ENCODE measurements around the gene VWA2. TPM values are rescaled to one million over a fixed set of nuclear protein-coding genes. Genes with fewer than 3 reads are reported as not detected.

The VWA2 gene
- polyA plus RNA-seq, 1 of the 3 experiments (the other 2 are of a cell fraction) = not detected

DNA sequence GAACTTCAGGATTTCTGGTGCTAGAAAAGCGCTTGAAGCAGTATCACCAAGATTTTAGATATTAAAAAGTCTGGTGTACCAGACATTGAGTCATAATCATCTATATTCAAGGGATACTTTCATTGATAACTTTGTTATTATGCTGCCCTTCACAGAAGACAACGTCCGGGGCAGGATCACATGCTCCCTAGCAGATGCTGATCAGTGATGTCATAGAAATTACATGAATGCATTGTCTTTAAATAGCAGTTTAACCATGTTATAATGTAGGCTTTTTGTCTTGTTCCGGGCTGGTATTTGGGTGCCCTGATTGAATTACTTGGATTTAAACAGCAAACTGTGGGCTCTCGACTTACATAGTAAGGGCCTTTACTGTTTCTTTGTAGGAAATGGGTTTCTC, 54.0 kb downstream of the VWA2 start:
- H3K4me3 ChIP-seq (ENCODE audit: low read depth in 2 of 2, low read length in 1 of 2) = no peak overlapping the region
- H3K9me3 ChIP-seq = 0 out of 2 replicates have a peak, but pooled peaks cover 8% of the 10 kb centered on the region
- no peaks in the 10 kb centered on the region for H3K4me1 ChIP-seq (ENCODE audit: control insufficient read depth in 1 of 2, insufficient read depth in 2 of 2, low read depth in 1 of 2, low read length in 1 of 2)
- H3F3A ChIP-seq (replicated peaks; ENCODE audit: insufficient read depth) = no peaks in the 10 kb centered on the region
- 56% methylated on average over 5 of the region's 5 CpGs for WGBS (ENCODE audit: low lambda C conversion rate)
- H3K79me2 ChIP-seq (ENCODE audit: insufficient read depth) = no peaks in the 10 kb centered on the region
- no peak overlapping the region for H2AFZ ChIP-seq (ENCODE audit: low read depth)
- ChIA-PET CTCF (interaction anchor here (1.7 kb wide), 1 partner anchor 11 kb away, joined by 7 read pairs; no protein-coding TSS in a partner anchor), POLR2A (no interaction called here)
- no peak overlapping the region for H3K4me2 ChIP-seq
- H3K9ac ChIP-seq = no peak overlapping the region
- H3K27me3 ChIP-seq (ENCODE audit: insufficient read depth) = no peaks in the 10 kb centered on the region
- no peaks in the 10 kb centered on the region for H4K20me1 ChIP-seq (ENCODE audit: insufficient read depth)
- DNase-seq = no peak
- no peak overlapping the region for H3K27ac ChIP-seq (ENCODE audit: low read depth in 2 of 2, low read length in 1 of 2)
- no peaks in the 10 kb centered on the region for H3K9me2 ChIP-seq
- TF ChIP-seq ELF1 (IDR thresholded peaks at IDR 0.05) (no peak), TAF1 (IDR thresholded peaks at IDR 0.05; ENCODE audit: borderline replicate concordance, low read depth, low read length) (no peak), EZH2phosphoT487 (IDR thresholded peaks at IDR 0.05; ENCODE audit: borderline replicate concordance, low read depth) (no peak)
- no peaks in the 10 kb centered on the region for H3K36me3 ChIP-seq (replicated peaks in 1 of 2; ENCODE audit: control insufficient read depth in 1 of 2, insufficient read depth in 2 of 2, low read length in 1 of 2)

DNA sequence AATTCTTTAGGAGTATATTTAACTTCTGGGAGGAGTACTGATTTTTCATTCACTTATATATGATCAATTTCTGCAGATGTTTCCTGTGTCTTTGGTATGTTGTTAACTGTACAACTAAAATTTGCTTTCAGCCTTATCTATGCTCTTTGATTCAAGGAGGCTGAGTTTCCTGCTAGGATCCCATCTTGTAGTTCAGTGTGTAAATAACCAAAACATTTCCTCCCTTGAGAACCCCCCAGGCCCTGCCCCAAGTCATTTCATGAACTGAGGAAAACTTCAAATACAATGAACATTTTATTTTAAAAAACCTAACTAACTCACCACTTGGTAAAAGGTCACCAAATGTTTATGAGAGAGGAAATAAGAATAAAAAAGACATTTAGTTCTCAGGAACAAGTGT, 55.5 kb downstream of the VWA2 start:
- Histone ChIP-seq H2AFZ (ENCODE audit: low read depth) (no peak overlapping the region), H3K27me3 (ENCODE audit: insufficient read depth) (no peaks in the 10 kb centered on the region), H4K20me1 (ENCODE audit: insufficient read depth) (no peaks in the 10 kb centered on the region), H3K36me3 (replicated peaks in 1 of 2; ENCODE audit: control insufficient read depth in 1 of 2, insufficient read depth in 2 of 2, low read length in 1 of 2) (no peaks in the 10 kb centered on the region), H3F3A (replicated peaks; ENCODE audit: insufficient read depth) (no peaks in the 10 kb centered on the region), H3K9me3 (0 out of 2 replicates have a peak, but pooled peaks cover 8% of the 10 kb centered on the region), H3K4me2 (no peak overlapping the region), H3K79me2 (ENCODE audit: insufficient read depth) (no peaks in the 10 kb centered on the region), H3K9ac (no peak overlapping the region), H3K4me3 (ENCODE audit: low read depth in 2 of 2, low read length in 1 of 2) (no peak overlapping the region), H3K27ac (ENCODE audit: low read depth in 2 of 2, low read length in 1 of 2) (no peak overlapping the region), H3K4me1 (ENCODE audit: control insufficient read depth in 1 of 2, insufficient read depth in 2 of 2, low read depth in 1 of 2, low read length in 1 of 2) (no peaks in the 10 kb centered on the region), H3K9me2 (no peaks in the 10 kb centered on the region)
- CTCF ChIA-PET = interaction anchor here (1.3 to 1.7 kb wide), 2 partner anchors 9 kb away, joined by 6 to 7 read pairs; no protein-coding TSS in a partner anchor
- POLR2A ChIA-PET = no interaction called here
- DNase-seq = no peak
- TF ChIP-seq, protein P1, sequence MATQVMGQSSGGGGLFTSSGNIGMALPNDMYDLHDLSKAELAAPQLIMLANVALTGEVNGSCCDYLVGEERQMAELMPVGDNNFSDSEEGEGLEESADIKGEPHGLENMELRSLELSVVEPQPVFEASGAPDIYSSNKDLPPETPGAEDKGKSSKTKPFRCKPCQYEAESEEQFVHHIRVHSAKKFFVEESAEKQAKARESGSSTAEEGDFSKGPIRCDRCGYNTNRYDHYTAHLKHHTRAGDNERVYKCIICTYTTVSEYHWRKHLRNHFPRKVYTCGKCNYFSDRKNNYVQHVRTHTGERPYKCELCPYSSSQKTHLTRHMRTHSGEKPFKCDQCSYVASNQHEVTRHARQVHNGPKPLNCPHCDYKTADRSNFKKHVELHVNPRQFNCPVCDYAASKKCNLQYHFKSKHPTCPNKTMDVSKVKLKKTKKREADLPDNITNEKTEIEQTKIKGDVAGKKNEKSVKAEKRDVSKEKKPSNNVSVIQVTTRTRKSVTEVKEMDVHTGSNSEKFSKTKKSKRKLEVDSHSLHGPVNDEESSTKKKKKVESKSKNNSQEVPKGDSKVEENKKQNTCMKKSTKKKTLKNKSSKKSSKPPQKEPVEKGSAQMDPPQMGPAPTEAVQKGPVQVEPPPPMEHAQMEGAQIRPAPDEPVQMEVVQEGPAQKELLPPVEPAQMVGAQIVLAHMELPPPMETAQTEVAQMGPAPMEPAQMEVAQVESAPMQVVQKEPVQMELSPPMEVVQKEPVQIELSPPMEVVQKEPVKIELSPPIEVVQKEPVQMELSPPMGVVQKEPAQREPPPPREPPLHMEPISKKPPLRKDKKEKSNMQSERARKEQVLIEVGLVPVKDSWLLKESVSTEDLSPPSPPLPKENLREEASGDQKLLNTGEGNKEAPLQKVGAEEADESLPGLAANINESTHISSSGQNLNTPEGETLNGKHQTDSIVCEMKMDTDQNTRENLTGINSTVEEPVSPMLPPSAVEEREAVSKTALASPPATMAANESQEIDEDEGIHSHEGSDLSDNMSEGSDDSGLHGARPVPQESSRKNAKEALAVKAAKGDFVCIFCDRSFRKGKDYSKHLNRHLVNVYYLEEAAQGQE (IDR thresholded peaks at IDR 0.05; ENCODE audit: low read depth, low read length) = no peak
- TF ChIP-seq, protein P2, sequence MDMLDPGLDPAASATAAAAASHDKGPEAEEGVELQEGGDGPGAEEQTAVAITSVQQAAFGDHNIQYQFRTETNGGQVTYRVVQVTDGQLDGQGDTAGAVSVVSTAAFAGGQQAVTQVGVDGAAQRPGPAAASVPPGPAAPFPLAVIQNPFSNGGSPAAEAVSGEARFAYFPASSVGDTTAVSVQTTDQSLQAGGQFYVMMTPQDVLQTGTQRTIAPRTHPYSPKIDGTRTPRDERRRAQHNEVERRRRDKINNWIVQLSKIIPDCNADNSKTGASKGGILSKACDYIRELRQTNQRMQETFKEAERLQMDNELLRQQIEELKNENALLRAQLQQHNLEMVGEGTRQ (IDR thresholded peaks at IDR 0.05; ENCODE audit: borderline replicate concordance, low read depth, low read length) = no peak
- TF ChIP-seq FOXJ3 (CRISPR knock-in tag; IDR thresholded peaks at IDR 0.05) (no peak), POLR2AphosphoS5 (IDR thresholded peaks at IDR 0.05; ENCODE audit: low read depth, low read length) (no peak), RAD21 (IDR thresholded peaks at IDR 0.05; ENCODE audit: low read length) (no peak), JUND (IDR thresholded peaks at IDR 0.05) (no peak), FOSL2 (IDR thresholded peaks at IDR 0.05; ENCODE audit: borderline replicate concordance, low read depth) (no peak), SMC3 (IDR thresholded peaks at IDR 0.05; ENCODE audit: low read depth, low read length) (no peak), TCF12 (IDR thresholded peaks at IDR 0.05) (no peak), FOXM1 (IDR thresholded peaks at IDR 0.05; ENCODE audit: low read depth) (no peak), TAF1 (IDR thresholded peaks at IDR 0.05; ENCODE audit: borderline replicate concordance, low read depth, low read length) (no peak), EP300 (IDR thresholded peaks at IDR 0.05; ENCODE audit: borderline replicate concordance in 1 of 2, low read depth in 1 of 2, low read length in 1 of 2) (no peak), RXRA (IDR thresholded peaks at IDR 0.05; ENCODE audit: borderline replicate concordance, low read depth) (no peak), MXI1 (IDR thresholded peaks at IDR 0.05; ENCODE audit: low read depth, low read length) (no peak), CHD2 (IDR thresholded peaks at IDR 0.05; ENCODE audit: low read length, partially characterized antibody) (no peak)
- TF ChIP-seq, protein P3, sequence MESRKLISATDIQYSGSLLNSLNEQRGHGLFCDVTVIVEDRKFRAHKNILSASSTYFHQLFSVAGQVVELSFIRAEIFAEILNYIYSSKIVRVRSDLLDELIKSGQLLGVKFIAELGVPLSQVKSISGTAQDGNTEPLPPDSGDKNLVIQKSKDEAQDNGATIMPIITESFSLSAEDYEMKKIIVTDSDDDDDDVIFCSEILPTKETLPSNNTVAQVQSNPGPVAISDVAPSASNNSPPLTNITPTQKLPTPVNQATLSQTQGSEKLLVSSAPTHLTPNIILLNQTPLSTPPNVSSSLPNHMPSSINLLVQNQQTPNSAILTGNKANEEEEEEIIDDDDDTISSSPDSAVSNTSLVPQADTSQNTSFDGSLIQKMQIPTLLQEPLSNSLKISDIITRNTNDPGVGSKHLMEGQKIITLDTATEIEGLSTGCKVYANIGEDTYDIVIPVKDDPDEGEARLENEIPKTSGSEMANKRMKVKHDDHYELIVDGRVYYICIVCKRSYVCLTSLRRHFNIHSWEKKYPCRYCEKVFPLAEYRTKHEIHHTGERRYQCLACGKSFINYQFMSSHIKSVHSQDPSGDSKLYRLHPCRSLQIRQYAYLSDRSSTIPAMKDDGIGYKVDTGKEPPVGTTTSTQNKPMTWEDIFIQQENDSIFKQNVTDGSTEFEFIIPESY (IDR thresholded peaks at IDR 0.05; ENCODE audit: borderline replicate concordance, low read depth) = no peak
- TF ChIP-seq, protein P4, sequence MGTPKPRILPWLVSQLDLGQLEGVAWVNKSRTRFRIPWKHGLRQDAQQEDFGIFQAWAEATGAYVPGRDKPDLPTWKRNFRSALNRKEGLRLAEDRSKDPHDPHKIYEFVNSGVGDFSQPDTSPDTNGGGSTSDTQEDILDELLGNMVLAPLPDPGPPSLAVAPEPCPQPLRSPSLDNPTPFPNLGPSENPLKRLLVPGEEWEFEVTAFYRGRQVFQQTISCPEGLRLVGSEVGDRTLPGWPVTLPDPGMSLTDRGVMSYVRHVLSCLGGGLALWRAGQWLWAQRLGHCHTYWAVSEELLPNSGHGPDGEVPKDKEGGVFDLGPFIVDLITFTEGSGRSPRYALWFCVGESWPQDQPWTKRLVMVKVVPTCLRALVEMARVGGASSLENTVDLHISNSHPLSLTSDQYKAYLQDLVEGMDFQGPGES (IDR thresholded peaks at IDR 0.05; ENCODE audit: low read depth, low read length) = no peak
- TF ChIP-seq, protein P5, sequence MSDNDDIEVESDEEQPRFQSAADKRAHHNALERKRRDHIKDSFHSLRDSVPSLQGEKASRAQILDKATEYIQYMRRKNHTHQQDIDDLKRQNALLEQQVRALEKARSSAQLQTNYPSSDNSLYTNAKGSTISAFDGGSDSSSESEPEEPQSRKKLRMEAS (IDR thresholded peaks at IDR 0.05; ENCODE audit: low read depth) = no peak

Measured in SK-N-SH (cell line).